SK-N-SH treated with all-trans-retinoic acid at 6 μM for 48 hours (cell line): Measurements from ENCODE around the gene LIN28B.

Experiments used
- ARNTL ChIP-seq: fragments of 450-650 bp; formaldehyde crosslinking; IDR thresholded peaks from 2 replicates; pipeline ENCODE4 v1.5.0; 2020; ENCODE audit warnings: low read depth, mild to moderate bottlenecking, moderate library complexity, borderline replicate concordance
- GLIS3 ChIP-seq: fragments of 250-450 bp; sonication (Bioruptor Pico); IDR thresholded peaks from 2 replicates; pipeline ENCODE4 v1.5.0; 2020; ENCODE audit warnings: mild to moderate bottlenecking, moderate library complexity
- TCF4 ChIP-seq: fragments of 250-450 bp; sonication (Bioruptor Pico); IDR thresholded peaks from 2 replicates; pipeline ENCODE4 v1.8.0; 2021; ENCODE audit warnings: mild to moderate bottlenecking, moderate library complexity, borderline replicate concordance
- ZC3H10 ChIP-seq: fragments of 250-450 bp; sonication (Bioruptor Pico); IDR thresholded peaks from 2 replicates; pipeline ENCODE4 v1.5.1; 2021; ENCODE audit warnings: mild to moderate bottlenecking, moderate library complexity
- ZFP30 ChIP-seq: fragments of 450-650 bp; formaldehyde crosslinking; IDR thresholded peaks from 2 replicates; pipeline ENCODE4 v1.5.0; 2022; ENCODE audit warnings: mild to moderate bottlenecking, moderate library complexity

- TF ChIP-seq ARNTL: no peak
- no peak for TF ChIP-seq ZC3H10 (CRISPR knock-in tag)
- no peak for TF ChIP-seq ZFP30 (CRISPR knock-in tag)
- no peak for TF ChIP-seq TCF4 (CRISPR knock-in tag)
- TF ChIP-seq GLIS3 (CRISPR knock-in tag): no peak
Observed at GRCh38 chr6:104930939-104931338, 26.0 kb upstream of the LIN28B start.
